Cardiac fibroblast (primary cell): Measurements from ENCODE around the gene SYT12.

ENCODE experiments used
- DNase-seq, 2 donors: peaks; one replicate each; pipeline versions ENCODE4 v3.0.0 to v3.0.0-alpha.2; 2010; ENCODE audit warnings: low read depth in 2 of 2
- H3K4me3 ChIP-seq, 2 donors: replicated peaks in 1 of 2; 1 replicate in 1 of 2; 2 replicates in 1 of 2; pipeline ENCODE4 v1.5.1; 2011; ENCODE audit warnings: low read depth in 2 of 2, low read length in 2 of 2, mild to moderate bottlenecking in 2 of 2, moderate library complexity in 1 of 2
- TF ChIP-seq, protein P1 (sequence below): IDR thresholded peaks from one replicate; pipeline ENCODE4 v1.5.1; 2011; ENCODE audit warnings: low read depth, mild to moderate bottlenecking, low read length, inconsistent platforms

Gene SYT12, protein sequence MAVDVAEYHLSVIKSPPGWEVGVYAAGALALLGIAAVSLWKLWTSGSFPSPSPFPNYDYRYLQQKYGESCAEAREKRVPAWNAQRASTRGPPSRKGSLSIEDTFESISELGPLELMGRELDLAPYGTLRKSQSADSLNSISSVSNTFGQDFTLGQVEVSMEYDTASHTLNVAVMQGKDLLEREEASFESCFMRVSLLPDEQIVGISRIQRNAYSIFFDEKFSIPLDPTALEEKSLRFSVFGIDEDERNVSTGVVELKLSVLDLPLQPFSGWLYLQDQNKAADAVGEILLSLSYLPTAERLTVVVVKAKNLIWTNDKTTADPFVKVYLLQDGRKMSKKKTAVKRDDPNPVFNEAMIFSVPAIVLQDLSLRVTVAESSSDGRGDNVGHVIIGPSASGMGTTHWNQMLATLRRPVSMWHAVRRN

DNA sequence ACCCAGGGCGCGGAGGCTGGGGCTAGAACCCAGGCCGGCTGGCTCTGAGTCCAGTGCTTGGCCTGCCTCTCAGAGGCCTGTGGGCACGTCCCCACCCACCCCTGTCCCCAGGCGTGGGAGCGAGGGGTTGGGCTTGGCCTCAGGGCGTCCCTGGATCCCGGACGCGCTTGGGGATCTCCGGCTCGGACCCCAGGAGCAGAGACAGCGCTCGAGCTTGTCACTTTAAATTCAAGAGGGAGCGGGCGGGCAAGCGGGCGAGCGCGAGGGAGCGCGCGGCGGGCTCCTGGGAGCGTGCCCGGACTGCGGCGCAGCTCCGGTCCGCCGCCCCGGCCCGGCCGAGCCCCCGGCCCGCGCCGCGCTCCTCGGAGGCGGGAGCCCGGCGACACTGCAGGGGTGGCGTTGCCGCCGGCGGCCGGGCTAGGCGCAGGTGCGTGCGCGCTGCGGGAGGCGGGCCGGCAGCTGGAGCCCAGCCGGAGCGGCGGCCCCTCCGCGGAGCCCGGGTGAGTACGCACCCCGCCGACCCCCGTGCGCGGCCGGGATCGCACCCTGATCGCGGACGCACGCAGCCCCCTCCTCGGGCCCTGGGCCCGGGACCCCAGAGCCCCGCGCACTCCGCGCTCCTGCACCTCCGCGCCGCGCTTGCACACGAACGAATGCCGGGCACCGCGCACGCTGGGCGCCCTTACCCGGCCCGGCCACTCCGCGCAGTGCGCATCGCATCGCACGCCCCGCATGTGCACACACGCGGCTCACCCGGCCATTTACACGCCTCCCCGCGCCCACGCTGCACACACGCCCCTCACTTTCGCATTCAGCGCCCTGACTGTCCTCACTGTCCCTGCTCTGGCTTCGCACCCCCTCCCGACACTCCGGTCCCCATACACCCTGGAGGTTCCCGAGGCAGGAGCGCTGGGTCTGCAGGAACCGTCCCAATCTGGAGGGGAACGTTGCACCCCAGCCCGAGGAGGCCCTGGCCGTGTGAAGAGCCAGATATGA, at the start of gene SYT12:
TSS of gene SYT12 (plus strand) at position 174 of the 996 bp plus-strand sequence. CDS start 7,011 bp downstream, outside the sequence.
- peak in 1 of 2 donors; percentile 25 for DNase-seq
- TF ChIP-seq, protein P1, sequence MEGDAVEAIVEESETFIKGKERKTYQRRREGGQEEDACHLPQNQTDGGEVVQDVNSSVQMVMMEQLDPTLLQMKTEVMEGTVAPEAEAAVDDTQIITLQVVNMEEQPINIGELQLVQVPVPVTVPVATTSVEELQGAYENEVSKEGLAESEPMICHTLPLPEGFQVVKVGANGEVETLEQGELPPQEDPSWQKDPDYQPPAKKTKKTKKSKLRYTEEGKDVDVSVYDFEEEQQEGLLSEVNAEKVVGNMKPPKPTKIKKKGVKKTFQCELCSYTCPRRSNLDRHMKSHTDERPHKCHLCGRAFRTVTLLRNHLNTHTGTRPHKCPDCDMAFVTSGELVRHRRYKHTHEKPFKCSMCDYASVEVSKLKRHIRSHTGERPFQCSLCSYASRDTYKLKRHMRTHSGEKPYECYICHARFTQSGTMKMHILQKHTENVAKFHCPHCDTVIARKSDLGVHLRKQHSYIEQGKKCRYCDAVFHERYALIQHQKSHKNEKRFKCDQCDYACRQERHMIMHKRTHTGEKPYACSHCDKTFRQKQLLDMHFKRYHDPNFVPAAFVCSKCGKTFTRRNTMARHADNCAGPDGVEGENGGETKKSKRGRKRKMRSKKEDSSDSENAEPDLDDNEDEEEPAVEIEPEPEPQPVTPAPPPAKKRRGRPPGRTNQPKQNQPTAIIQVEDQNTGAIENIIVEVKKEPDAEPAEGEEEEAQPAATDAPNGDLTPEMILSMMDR: no peak
- peak within 1 kb of the TSS; percentile 30 to 41 for H3K4me3 ChIP-seq

DNA sequence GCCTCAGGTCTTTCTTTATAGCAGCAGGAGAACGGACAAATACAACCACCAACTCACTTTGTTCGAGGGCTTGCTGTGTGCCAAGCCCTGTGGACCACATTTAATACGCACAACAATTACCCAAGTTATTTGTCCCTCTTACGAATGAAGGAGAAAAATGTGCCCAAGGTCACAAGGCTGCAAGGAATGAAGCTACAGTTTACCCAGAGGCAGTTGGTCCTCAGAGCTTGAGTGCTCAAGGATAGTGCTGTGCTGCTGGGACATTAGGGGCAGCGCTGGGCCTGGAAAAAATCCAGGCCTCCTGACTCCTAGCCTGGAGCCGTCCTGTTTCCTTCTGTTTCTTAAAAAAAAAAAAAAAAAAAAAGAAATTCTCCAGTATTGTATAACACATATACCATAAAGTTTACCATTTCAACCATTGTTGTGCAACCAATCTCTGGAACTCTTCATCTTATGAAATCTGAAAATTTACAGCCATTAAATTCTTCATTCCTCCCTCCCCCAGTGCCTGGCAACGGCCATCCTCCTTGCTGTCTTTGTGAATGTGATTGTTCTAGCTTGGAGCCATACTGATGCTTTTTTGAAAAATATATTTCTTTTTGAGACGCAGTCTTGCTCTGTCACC, 48.9 kb upstream of the SYT12 start:
- no peak overlapping the region for H3K4me3 ChIP-seq
- TF ChIP-seq, protein P1: no peak
- DNase-seq: peak in 1 of 2 donors; percentile 56

DNA sequence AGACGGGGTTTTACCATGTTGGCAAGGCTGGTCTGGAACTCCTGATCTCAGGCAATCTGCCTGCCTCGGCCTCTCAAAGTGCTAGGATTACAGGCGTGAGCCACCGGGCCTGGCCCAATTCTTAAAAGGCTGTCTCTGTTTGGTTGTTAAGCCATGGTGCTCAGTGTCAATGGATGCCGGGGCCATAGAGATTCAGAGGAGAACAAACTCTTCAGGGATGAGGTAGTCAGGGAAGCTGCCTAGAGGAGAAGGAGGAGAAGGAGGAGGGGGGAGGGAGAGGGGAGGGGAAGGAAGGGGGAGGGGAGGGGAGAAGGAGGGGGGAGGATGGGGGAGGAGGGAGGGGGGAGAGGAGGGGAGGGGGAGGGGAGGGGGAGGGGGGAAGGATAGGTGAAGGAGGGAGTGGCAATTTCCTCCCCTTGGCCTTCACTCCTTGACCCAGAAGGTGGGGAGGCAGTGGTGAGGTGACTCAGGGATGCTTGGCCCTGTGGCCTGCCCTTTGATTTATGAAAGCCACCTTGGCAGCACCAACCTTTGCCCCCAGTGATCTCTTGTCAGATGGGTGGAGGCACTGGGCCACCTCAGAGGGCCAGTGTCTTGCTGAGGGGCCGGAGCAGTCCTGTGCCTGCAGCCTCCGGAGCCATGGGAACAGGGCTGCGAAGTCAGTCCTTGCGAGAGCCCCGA, 48.1 kb upstream of the SYT12 start, which contains the start of gene C11orf86:
TSS of gene C11orf86 (plus strand) at position 581 of the 681 bp plus-strand sequence. CDS start at position 640, 59 bp downstream.
- no peak within 1 kb of the TSS for H3K4me3 ChIP-seq
- no peak for DNase-seq
- TF ChIP-seq, protein P1: no peak

DNA sequence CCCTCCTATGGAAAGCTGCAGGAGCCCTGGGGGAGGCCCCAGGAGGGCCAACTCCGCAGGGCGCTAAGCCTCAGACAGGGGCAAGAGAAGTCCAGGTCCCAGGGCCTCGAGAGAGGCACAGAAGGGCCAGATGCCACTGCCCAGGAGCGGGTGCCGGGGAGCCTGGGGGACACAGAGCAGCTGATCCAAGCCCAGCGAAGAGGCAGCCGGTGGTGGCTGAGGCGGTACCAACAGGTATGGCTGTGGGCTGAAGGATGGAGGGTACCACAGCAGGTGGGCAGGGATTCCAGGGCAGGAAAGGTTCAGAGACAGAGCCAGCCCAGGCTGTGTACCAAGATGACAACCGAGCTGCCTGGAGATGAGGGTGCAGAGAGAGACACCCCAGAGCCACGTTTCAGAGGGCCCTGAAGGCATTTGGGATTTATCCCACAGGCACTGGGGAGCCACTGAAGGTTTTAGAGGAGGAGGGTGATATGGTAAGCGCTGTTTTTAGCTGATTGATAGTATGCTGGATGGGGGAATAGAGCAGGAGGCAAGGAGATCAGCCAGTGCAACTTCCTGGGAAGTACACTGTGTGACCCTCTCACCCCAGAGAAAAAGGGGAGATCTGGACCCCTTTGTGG, 47.4 kb upstream of the SYT12 start:
- TF ChIP-seq, protein P1: no peak
- H3K4me3 ChIP-seq: no peak overlapping the region

DNA sequence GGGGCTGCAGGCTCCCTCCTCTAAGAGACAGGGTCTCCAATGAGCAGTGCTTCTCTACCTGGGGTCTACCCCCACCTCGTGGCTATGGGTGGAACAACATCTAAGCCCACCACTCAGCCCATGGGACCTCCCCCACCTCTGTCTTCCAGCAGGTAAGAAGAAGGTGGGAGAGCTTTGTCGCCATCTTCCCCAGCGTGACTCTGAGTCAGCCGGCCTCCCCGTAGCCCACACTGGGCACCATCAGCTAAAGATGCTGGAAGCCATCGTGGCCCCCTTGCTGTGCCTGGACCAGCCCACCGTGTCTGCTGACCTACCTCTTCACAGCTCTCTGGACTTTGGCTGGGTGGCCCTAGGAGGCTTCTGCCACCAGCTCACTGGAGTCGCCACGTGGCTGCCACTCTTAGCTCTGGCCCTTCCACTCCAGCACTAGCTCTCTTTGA, 46.9 kb upstream of the SYT12 start:
- no peak overlapping the region for H3K4me3 ChIP-seq
- DNase-seq: peak; percentile 31 to 34
- TF ChIP-seq, protein P1: peak; percentile 79

More for the DNA sequence above, 47.4 kb upstream of the SYT12 start:
- no peak for DNase-seq
